Measurements from ENCODE around the gene MGRN1. TPM values are rescaled to one million over a fixed set of nuclear protein-coding genes. Genes with fewer than 3 reads are reported as not detected.

The MGRN1 gene
- total RNA-seq, 6 donors from 2014 or later = 49.0 to 148 (median 99.1) TPM

DNA sequence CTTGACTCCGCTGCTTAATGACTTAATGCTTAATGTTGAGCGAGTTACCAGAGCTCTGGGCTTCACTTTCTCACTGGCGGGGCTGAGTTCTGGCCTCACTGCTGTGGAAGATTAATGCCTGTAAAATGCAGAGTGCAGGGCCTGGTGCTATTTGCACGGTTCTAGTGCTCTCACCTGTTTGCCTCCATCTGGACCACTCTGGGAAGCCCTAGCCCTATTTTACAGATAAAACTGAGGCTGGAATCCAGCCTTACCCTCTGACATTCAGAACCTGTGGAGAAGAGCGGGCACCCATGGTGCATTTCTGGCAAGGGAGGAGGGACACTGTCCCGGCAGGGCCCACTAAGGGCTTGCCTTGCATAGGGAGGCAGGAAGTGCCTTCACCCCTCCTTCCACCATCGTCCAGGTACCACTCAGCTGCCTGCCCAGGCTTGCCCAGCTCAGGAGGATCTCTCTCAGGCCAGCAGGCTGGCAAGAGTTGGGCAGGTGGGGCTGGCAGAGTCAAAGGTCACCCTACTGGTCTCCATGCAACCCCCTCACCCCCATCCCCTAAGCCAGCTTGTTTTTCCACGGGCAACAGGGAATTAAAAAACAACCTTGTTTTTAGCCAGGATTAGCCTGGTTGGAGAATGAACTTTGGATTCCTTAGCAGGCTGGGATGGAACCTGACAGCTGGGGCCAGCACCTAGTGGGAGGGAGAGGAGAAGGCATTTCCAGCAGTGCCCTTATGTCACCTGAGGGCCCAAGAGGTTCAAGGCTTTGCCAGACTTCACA lies 5.8 kb upstream of the MGRN1 start:
- DNase-seq = no peak
- H3K9me3 ChIP-seq = no peaks in the 10 kb centered on the region
- peaks cover 26 to 45% (median 36%) of the 10 kb centered on the region in 4 donors for H3K4me1 ChIP-seq
- H3K36me3 ChIP-seq = no peaks in the 10 kb centered on the region
- peak overlapping the region in 3 of 4 donors; percentile 12 to 97 (median 58) for H3K27ac ChIP-seq
- TF ChIP-seq POLR2AphosphoS5 (IDR thresholded peaks at IDR 0.05) (no peak), EP300 (IDR thresholded peaks at IDR 0.05) (no peak), POLR2A (IDR thresholded peaks at IDR 0.05) (no peak), CTCF (IDR thresholded peaks at IDR 0.05) (no peak)
- no peak overlapping the region for H3K4me3 ChIP-seq
- 69 to 72% methylated on average over 3 to 8 of the region's 8 CpGs for WGBS, 2 donors
- no peak for ATAC-seq (ENCODE audit: low FRiP score in 2 of 2)
- no peaks in the 10 kb centered on the region for H3K27me3 ChIP-seq

- 72 to 80% methylated on average over 7 of the region's 7 CpGs for WGBS, 2 donors
- Histone ChIP-seq H3K4me1 (peaks cover 19 to 36% (median 24%) of the 10 kb centered on the region in 4 donors), H3K27me3 (no peaks in the 10 kb centered on the region), H3K4me3 (peak overlapping the region in 1 of 4 donors; percentile 75), H3K27ac (peak overlapping the region in 3 of 4 donors; percentile 91 to 99 (median 98)), H3K9me3 (no peaks in the 10 kb centered on the region), H3K36me3 (no peaks in the 10 kb centered on the region)
- TF ChIP-seq POLR2A (IDR thresholded peaks at IDR 0.05) (no peak), CTCF (IDR thresholded peaks at IDR 0.05) (no peak), POLR2AphosphoS5 (IDR thresholded peaks at IDR 0.05) (no peak), EP300 (IDR thresholded peaks at IDR 0.05) (no peak)
- ATAC-seq (ENCODE audit: low FRiP score in 2 of 2) (no peak), DNase-seq (no peak)
Observed at GRCh38 chr16:4623593-4623992, 1.0 kb upstream of the MGRN1 start.

- no peaks in the 10 kb centered on the region for H3K36me3 ChIP-seq
- H3K4me3 ChIP-seq = peak overlapping the region; percentile 59 to 99 (median 76)
- TF ChIP-seq POLR2A (IDR thresholded peaks at IDR 0.05) = peak in 3 of 4 donors; percentile 94 to 98 (median 96)
- no peak for TF ChIP-seq EP300 (IDR thresholded peaks at IDR 0.05)
- peak; percentile 35 to 86 for TF ChIP-seq POLR2AphosphoS5 (IDR thresholded peaks at IDR 0.05)
- H3K27me3 ChIP-seq = no peaks in the 10 kb centered on the region
- H3K9me3 ChIP-seq = no peaks in the 10 kb centered on the region
- peak; percentile 79 to 93 for DNase-seq
- peak overlapping the region; percentile 91 to 99 (median 96) for H3K27ac ChIP-seq
- peaks cover 18 to 34% (median 20%) of the 10 kb centered on the region in 4 donors for H3K4me1 ChIP-seq
- WGBS, 2 donors = 0% methylated on average over 2 to 44 of the region's 80 CpGs
- peak in 1 of 2 donors; percentile 76 for ATAC-seq (ENCODE audit: low FRiP score in 2 of 2)
Observed at GRCh38 chr16:4624827-4625559, 367 bp downstream of the MGRN1 start.

DNA sequence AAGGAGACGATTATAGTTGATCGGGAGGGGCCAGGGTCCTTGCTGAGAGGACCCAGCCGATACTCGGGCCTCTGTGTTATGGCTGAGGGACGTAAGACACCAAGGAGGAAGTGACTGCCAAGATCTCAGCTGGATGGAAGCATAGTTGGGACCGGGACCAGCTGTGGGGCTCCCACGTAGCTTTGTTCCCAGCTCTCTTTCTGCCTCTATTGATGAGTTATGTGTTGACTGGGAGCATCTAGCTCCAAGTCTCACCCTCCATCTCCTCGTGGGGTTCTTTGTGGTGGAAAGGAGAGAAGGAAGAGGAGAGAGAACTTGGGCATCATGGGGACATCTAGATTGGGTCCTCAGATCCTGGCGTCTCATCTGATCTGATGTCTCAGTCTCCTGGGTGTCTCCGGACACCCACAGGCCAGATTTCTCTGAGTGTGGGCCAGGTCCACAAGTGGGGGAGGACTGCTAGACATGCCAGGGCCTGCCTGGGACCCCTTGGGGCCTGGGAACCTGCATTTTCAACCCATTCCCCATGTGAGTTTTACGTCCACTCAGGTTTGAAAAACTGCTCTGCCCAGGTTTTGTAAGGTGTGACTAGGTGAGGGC lies 1.0 kb downstream of the MGRN1 start:
- peaks cover 18 to 34% (median 20%) of the 10 kb centered on the region in 4 donors for H3K4me1 ChIP-seq
- no peak for DNase-seq
- ATAC-seq (ENCODE audit: low FRiP score in 2 of 2) = peak in 1 of 2 donors; percentile 1

More for the DNA sequence above, 1.0 kb downstream of the MGRN1 start:
- Histone ChIP-seq H3K4me3 (peak overlapping the region; percentile 59 to 99 (median 76)), H3K36me3 (no peaks in the 10 kb centered on the region), H3K27me3 (no peaks in the 10 kb centered on the region), H3K9me3 (no peaks in the 10 kb centered on the region), H3K27ac (peak overlapping the region; percentile 91 to 99 (median 96))
- TF ChIP-seq POLR2AphosphoS5 (IDR thresholded peaks at IDR 0.05) (no peak), EP300 (IDR thresholded peaks at IDR 0.05) (no peak), CTCF (IDR thresholded peaks at IDR 0.05) (no peak), POLR2A (IDR thresholded peaks at IDR 0.05) (no peak)
- WGBS, 2 donors = 8 to 9% methylated on average over 8 to 11 of the region's 11 CpGs

All from upper lobe of left lung (tissue), 6 donors.